IPS-18c (cell line): Measurements from ENCODE around the gene SIRPB1.
"Not testable (repeated sequence)": the region's sequence is repeated elsewhere in the genome, so short reads cannot be mapped to it uniquely, and the experiment has no call there.

Experiments
- H3K4me3 ChIP-seq: 2 replicates; pipeline ENCODE4 v1.7.0; 2013; ENCODE audit warnings: low read depth, mild to moderate bottlenecking, low read length, moderate library complexity; ENCODE audit not compliant: insufficient read depth
- H3K9me3 ChIP-seq: one replicate; pipeline ENCODE4 v1.6.1; 2013; ENCODE audit warnings: mild to moderate bottlenecking, low read length, moderate library complexity; ENCODE audit not compliant: control insufficient read depth, insufficient read depth

Gene SIRPB1

GRCh38 chr20:1622450-1622849 is 2.6 kb upstream of the SIRPB1 start:
- H3K4me3 ChIP-seq, result no peak overlapping the region
- no peaks in the 10 kb centered on the region for H3K9me3 ChIP-seq

DNA sequence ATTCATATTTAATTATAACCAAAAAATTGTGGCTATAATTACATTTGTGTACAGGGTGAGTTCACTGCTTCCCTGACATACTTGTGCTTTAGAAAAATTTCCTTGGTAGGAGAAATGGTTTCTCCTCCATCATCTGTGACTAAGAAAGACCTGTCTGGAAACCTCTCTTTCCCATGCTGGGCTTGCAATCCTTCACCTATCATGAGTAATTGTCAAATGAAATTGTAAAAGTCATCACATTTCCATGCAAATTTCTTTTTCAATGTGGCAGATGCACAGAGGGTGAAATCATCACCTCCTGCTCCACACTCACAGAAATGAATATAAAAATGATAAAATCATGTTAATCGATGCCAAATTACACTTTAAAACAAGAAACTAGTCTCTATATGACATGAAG is 1.5 kb upstream of the SIRPB1 start:
- Histone ChIP-seq H3K9me3 (no peaks in the 10 kb centered on the region), H3K4me3 (no peak overlapping the region)

GRCh38 chr20:1618954-1619540 is 762 bp downstream of the SIRPB1 start:
- no peak overlapping the region for H3K4me3 ChIP-seq
- H3K9me3 ChIP-seq, result no peaks in the 10 kb centered on the region

DNA sequence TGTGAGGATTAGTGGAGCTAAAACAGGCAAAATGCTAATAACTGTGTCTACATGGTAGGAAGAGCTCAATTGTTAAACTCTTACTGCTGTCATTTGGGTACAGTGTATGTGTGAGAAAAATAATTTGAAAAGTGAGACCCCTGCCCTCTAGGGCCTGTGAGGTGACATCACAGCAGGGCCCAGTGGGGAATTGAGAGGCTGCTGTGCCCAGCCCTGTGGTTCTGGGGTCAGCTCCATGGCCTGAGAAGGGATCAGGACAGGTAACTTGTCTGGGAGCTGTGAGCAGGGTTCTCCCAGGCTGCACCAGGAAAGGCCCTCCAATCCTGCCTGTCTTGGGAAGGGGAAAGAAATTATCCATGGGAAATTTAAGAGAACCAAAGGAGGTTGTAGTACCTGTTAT is 1.3 kb downstream of the SIRPB1 start:
- H3K4me3 ChIP-seq, result no peak overlapping the region
- H3K9me3 ChIP-seq, result no peaks in the 10 kb centered on the region

- H3K4me3 ChIP-seq, result no peak overlapping the region
- H3K9me3 ChIP-seq, result no peaks in the 10 kb centered on the region
These were observed 2.9 kb downstream of the SIRPB1 start for GRCh38 chr20:1616858-1617434.

DNA sequence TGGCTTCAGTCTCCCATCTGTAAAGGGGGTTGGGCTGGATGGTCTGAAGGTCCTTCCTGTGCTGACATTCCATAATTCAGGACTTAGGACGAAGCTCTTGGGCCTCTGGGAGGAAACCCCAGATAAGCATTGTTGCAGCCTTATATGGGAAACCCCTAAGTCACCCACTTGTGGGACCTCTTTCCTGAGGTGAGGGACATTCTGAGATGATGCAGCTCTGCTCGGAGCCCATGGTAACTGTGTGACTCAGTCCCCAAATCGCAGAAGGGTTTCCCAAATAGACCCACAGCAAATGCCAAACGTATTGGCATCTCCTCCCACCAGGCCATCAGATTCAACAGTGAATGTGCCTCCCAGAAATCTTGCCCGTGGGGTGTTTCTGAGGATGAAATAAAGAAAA is 9.4 kb downstream of the SIRPB1 start:
- H3K4me3 ChIP-seq, H3K9me3 ChIP-seq: not testable (repeated sequence)

DNA sequence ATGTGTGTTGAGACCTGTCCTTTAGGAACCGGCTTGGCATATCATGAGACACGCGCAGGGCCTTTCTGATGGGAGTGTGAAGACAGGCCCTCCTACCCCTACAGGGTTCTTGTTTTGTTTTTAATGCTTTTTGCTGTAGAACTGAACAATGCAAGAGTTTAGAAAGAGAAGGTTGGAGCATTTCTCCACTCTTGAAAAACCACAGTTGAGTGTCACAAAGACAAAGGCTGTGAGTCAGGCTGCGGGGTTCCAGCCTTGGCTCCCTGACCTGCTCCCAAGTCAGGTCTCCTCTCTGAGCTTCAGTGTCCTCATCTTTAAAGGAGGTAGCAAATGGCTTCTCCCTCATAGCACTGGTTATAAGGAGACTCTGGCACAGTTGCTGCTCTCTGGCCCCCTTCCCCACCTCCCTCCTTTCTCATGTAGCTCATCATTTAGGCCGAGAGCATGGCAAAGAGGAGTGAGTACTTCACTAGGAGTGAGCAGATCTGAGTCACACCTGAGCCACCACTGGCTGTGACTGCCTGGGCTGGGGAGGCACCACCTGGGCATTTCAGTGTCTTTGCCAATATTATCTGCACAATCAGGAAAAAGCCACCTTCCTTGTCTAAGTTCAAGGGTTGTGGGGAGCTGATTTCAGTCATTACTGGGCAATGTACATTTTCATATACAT is 11.0 kb downstream of the SIRPB1 start:
- not testable (repeated sequence) for H3K9me3 ChIP-seq, H3K4me3 ChIP-seq

DNA sequence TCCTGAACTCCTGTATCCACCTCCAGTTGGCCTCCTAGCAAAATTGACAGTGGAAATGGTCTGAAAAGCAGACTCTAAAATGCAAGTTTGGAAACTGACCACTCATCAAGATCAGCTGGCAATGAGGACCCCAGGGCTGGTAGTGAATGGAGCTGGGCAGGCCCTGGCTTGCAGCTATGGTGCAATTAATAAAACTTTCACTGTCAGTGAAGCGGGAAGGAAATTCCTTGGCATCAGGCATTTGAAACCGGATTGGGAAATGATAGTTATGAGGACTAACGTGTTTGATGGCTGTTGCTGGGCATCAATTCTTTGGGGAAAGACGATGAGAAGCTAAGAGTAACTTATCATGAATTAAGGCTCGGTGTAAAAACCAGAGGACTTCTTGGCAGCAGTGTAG is 19.1 kb downstream of the SIRPB1 start:
- Histone ChIP-seq H3K4me3 (no peak overlapping the region), H3K9me3 (no peaks in the 10 kb centered on the region)

GRCh38 chr20:1595333-1595732 is 24.5 kb downstream of the SIRPB1 start:
- Histone ChIP-seq H3K4me3 (no peak overlapping the region), H3K9me3 (no peaks in the 10 kb centered on the region)

GRCh38 chr20:1588533-1589460 is 31.0 kb downstream of the SIRPB1 start:
- Histone ChIP-seq H3K4me3 (no peak overlapping the region), H3K9me3 (no peaks in the 10 kb centered on the region)

DNA sequence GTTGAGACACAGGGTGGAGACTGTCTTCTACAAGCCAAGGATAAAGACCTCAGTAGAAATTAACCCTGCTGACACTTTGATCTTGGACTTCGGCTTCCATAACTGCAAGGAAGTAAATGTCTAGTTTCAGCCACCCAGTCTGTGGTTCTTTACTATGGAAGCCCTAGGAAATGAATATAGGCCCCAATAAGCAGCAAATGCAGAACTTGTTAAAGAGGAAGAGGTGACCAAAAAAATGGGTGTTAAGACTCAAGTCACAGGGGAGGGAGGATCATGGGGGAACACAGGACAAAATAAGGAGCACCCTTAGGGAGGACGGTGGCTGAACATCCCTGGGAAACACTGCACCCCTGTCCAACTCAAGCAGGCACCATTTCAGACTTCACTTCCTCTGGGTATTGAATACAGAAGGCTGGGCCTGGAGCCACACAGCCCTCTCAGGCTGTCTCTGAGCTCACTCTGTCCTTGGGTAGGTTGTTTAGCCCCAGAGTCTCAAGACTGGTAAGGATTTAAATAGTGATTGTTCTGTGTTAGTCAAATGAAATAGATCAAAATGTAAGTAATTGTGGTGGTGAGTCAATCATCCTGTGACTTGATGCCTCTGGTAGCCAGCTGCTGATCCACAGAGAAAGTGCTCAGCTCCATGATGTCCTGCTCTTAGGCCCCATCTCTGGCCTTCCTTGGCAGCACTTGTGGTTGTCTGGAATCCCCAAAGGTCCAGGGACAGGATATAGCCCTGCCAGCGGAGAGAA is 31.9 kb downstream of the SIRPB1 start:
- Histone ChIP-seq H3K4me3 (no peak overlapping the region), H3K9me3 (no peaks in the 10 kb centered on the region)

GRCh38 chr20:1579488-1579887 is 40.3 kb downstream of the SIRPB1 start:
- Histone ChIP-seq H3K9me3 (no peaks in the 10 kb centered on the region), H3K4me3 (no peak overlapping the region)

GRCh38 chr20:1577906-1578305 is 41.9 kb downstream of the SIRPB1 start:
- Histone ChIP-seq H3K4me3 (no peak overlapping the region), H3K9me3 (no peaks in the 10 kb centered on the region)

DNA sequence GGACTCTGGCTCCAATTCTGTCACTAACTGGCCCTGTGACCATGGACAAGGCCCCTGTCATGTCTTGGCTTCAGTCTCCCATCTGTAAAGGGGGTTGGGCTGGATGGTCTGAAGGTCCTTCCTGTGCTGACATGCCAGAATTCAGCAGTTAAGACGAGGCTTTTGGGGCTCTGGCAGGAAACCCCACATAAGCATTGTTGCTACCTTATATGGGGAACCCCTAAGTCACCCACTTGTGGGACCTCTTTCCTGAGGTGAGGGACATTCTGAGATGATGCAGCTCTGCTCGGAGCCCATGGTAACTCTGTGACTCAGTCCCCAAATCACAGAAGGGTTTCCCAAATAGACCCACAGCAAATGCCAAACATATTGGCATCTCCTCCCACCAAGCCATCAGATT is 42.5 kb downstream of the SIRPB1 start:
- not testable (repeated sequence) for H3K4me3 ChIP-seq, H3K9me3 ChIP-seq

GRCh38 chr20:1576641-1577040 is 43.2 kb downstream of the SIRPB1 start:
- Histone ChIP-seq H3K9me3 (no peaks in the 10 kb centered on the region), H3K4me3 (no peak overlapping the region)

DNA sequence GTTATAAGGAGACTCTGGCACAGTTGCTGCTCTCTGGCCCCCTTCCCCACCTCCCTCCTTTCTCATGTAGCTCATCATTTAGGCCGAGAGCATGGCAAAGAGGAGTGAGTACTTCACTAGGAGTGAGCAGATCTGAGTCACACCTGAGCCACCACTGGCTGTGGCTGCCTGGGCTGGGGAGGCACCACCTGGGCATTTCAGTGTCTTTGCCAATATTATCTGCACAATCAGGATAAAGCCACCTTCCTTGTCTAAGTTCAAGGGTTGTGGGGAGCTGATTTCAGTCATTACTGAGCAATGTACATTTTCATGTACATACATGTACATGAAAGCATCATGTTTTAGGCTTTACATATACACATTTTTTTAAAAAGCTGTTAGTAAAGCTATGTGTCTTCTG is 43.8 kb downstream of the SIRPB1 start:
- H3K9me3 ChIP-seq, H3K4me3 ChIP-seq: not testable (repeated sequence)

- H3K9me3 ChIP-seq, result not testable (repeated sequence)
These were observed 48.2 kb downstream of the SIRPB1 start for GRCh38 chr20:1571583-1571982.

More at GRCh38 chr20:1571583-1571982, 48.2 kb downstream of the SIRPB1 start:
- not testable (repeated sequence) for H3K4me3 ChIP-seq
